GM18861 (cell line): ENCODE data around the gene ARL5A.
"Not testable (repeated sequence)": the region's sequence is repeated elsewhere in the genome, so short reads cannot be mapped to it uniquely, and the experiment has no call there.

Experiments
- ATAC-seq: cut with Tn5 transposase; IDR thresholded peaks from one replicate; pipeline ENCODE4 v1.9.1; 2021; ENCODE audit not compliant: unreplicated experiment

The ARL5A gene

GRCh38 chr2:151799886-151800292 lies 28.3 kb downstream of the ARL5A start:
- no peak for ATAC-seq

- ATAC-seq: no peak
Measured at GRCh38 chr2:151796774-151797173, 31.4 kb downstream of the ARL5A start.

- no peak for ATAC-seq
Measured at GRCh38 chr2:151795646-151796240, 32.5 kb downstream of the ARL5A start.

DNA sequence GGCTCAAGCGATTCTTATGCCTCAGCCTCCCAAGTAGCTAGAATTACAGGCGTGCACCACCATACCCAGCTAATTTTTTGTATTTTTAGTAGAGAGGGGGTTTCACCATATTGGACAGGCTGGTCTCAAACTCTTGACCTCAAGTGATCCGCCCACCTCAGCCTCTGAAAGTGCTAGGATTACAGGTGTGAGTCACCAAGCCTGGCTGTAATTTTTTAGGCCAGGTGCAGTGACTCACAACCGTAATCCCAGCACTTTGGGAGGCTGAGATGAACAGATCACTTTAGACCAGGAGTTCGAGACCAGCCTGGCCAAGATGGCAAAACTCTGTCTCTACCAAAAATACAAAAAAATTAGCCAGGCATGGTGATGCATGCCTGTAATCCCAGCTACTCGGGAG lies 33.8 kb downstream of the ARL5A start:
- ATAC-seq: not testable (repeated sequence)

GRCh38 chr2:151793123-151793522 lies 35.1 kb downstream of the ARL5A start:
- no peak for ATAC-seq

GRCh38 chr2:151792589-151792988 lies 35.6 kb downstream of the ARL5A start:
- no peak for ATAC-seq

- ATAC-seq: no peak
Measured at GRCh38 chr2:151791545-151791944, 36.7 kb downstream of the ARL5A start.

GRCh38 chr2:151790689-151791088 lies 37.5 kb downstream of the ARL5A start:
- ATAC-seq: no peak

- no peak for ATAC-seq
Measured at GRCh38 chr2:151789055-151789834, 39.0 kb downstream of the ARL5A start.

GRCh38 chr2:151786483-151786882 lies 41.7 kb downstream of the ARL5A start:
- no peak for ATAC-seq

- no peak for ATAC-seq
Measured at GRCh38 chr2:151786077-151786476, 42.1 kb downstream of the ARL5A start.

GRCh38 chr2:151783133-151783520 lies 45.1 kb downstream of the ARL5A start:
- ATAC-seq: no peak

DNA sequence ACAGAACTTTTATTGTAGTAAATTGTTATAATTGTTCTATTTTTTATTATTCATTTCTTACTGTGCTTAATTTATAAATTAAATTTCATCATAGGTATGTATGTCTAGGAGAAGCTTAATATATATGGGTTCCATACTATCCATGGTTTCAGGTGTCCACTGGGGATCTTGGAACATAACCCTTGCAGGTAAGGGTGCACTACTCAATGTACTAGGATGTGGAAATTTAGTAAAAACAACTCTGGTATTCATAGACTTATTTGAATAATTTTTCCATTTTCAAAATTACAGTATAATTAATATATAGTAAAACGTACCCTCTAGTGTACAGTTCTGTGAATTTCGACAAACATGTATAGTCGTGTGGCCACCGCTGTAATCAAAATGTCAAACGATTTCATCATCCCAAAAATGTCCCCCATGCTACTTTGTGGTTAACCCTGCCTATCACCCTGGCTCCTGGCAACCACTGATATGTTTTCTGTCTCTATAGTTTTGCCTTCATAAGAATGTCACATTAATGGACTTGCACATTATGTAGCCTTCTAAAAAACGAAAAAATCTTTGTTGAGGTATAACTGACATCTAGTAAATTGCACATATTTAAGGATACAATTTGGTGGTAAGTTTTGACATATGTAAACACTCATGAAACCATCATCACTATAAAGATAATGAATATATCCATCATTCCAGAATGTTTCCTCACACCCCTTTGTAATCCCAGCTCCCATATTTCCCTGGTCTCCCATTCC lies 45.7 kb downstream of the ARL5A start:
- ATAC-seq: no peak

GRCh38 chr2:151781642-151782041 lies 46.6 kb downstream of the ARL5A start:
- ATAC-seq: no peak

DNA sequence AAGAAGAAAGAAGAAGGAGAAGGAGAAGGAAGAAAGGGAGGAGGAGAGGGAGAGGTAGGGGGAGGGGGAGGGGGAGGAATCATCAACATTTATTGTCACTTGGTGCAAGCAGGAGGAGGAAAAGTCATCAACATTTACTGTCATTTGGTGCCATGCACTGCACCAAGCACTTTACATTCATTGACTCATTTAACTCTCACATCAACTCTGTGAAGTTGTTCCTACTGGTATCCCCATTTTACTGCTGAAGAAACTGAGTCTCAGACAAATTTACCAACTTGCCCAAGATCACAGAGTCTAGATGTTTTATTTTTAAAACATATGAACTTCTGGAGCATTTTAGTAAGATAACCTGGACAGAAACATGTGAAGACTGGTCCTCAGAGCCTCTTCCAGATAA lies 47.3 kb downstream of the ARL5A start:
- no peak for ATAC-seq

DNA sequence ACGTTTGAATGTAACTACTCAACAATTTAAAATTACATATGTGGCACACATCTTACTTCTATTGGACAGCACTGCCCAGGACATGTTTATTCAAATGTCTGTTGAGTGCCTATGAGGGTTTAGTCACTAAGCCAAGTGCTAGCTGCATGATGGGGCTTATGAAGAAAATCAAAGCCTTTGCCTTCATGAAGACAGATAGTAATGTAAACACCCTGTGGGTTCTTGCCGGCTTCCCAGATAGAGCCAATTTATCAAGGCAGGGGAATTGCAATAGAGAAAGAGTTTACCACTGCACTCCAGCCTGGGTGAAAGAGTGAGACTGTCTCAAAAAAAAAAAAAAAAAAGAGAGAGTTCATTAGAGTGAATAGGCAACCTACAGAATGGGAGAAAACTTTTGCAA lies 50.3 kb downstream of the ARL5A start:
- no peak for ATAC-seq

- no peak for ATAC-seq
Measured at GRCh38 chr2:151777487-151777886, 50.7 kb downstream of the ARL5A start.

DNA sequence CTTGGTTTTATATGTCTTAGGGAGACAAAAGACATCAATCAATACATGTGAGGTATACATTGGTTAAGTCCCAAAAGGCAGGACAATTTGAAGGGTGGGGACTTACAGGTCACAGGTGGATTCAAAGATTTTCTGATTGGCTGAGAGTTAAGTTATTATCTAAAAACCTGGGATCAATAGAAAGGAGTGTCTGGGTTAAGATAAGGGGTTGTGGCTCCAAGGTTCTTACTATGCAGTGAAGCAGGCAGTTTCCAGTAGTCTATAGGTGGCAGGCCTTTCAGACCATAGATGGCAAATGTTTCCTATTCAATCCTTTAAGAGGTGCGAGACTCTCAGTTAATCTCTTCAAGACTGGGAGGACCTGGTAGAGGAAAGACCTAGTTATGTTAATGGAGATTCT lies 51.9 kb downstream of the ARL5A start:
- ATAC-seq: no peak

DNA sequence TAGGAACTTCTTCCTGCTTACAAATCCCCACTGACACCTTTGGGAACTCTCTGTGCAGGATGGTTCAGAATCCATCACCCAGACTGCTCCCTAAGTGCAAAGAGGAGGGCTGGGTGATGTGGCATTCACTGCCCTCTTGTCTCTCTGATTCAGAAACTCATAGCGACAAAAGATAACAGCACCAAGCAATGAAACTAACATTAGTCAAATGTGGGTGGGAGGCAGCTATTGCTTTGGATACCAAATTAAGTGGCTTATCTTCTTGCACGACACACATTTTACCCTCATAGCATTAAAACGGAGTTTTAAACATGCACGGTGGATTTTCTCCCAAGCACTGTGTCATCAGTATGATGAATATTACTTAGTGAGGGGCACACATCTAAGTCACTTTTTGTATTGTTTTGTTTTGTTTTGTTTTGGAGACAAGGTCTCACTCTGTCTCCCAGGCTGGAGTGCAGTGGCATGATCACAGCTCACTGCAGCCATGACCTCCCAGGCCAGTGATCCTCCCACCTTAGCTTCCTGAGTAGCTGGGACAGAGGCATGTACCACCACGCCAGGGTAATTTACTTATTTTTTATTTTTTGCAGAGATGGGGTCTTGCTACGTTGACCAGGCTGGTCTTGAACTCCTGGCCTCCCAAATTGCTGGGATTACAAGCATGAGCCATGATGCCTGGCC lies 53.0 kb downstream of the ARL5A start:
- no peak for ATAC-seq

DNA sequence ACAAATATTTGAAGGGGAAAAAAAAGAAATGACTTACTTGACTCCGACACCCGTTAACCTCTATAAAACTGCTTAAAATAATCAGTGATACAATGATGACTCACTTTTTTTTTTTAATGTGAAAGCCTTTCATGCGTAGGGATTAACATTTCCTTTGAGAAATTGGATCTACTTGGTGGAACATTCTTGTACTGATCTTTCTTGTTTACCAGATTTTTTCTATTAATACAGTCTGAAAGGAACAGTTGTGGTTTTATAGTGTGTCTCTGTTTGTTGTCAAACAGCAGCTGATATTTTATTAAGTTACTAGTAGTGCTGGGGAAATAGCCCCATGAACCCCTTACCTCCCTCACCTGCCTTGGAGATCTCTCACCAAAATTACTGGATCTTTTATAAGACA lies 53.7 kb downstream of the ARL5A start:
- no peak for ATAC-seq

GRCh38 chr2:151771599-151772358 lies 56.4 kb downstream of the ARL5A start:
- peak; percentile 94 for ATAC-seq
